Activated T-cell treated with anti-CD3 and anti-CD28 coated beads, Interleukin-2, amount 50 U/mL, for 24 hours (primary cell): ENCODE results near the gene MAPK8IP1.

Source experiments
- DNase-seq: peaks from one replicate; pipeline ENCODE4 v3.0.0-alpha.2; 2020
- H3K27ac Mint-ChIP-seq: 2 replicates; pipeline ENCODE4 v1.8.0; 2020; ENCODE audit warnings: mild to moderate bottlenecking, mixed read lengths
- H3K27me3 Mint-ChIP-seq: 2 replicates; pipeline ENCODE4 v1.8.0; 2020; ENCODE audit warnings: mixed read lengths
- H3K36me3 Mint-ChIP-seq: 2 replicates; pipeline ENCODE4 v1.8.0; 2020; ENCODE audit warnings: low read depth, mixed read lengths
- H3K4me1 Mint-ChIP-seq: 2 replicates; pipeline ENCODE4 v1.8.0; 2020; ENCODE audit warnings: low read depth, mixed read lengths
- H3K4me3 Mint-ChIP-seq: 2 replicates; pipeline ENCODE4 v1.8.0; 2020; ENCODE audit warnings: mild to moderate bottlenecking, moderate library complexity, mixed read lengths
- H3K9me3 Mint-ChIP-seq: 2 replicates; pipeline ENCODE4 v1.8.0; 2020; ENCODE audit warnings: mixed read lengths

Gene MAPK8IP1

DNA sequence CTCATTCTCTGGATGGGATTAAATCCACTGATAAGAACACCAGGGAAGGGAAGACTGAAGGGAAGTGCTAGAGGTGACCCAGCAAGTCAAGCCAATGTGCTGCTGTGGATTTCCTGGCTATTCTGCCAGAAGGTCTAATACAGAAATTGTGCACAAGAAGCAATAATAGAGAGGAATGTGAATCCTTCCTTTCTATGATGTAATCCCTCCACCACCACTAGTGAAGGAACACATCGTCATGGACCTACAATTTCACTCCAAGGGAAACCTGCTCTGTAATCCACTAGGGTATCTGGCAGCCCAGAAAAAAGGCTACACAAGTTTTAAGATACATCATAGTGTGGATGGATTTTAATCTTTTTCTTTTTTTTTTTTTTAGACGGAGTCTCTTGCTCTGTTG lies 54.4 kb downstream of the MAPK8IP1 start:
- peaks cover 58% of the 10 kb centered on the region for H3K36me3 Mint-ChIP-seq
- H3K27ac Mint-ChIP-seq: peak overlapping the region; percentile 22

DNA sequence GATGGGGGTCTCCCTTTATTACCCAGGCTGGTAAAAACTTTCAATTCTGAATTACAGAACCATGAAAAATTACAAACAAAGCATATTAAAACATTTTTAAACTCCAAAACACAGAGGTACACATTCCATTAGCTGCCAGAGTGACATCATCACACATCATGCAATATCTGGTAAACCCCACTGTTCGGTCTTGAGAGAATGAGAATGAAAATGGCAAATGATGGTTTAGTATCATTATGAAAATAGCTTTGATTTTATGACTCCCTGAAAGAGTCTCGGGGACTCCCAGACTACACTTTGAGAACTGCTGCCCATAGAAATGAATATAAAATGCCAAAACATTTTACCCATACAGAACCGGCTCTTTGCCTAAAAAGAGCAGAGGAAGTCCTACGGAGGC lies 55.8 kb downstream of the MAPK8IP1 start:
- Mint-ChIP-seq H3K9me3 (no peaks in the 10 kb centered on the region), H3K4me3 (no peak overlapping the region), H3K27me3 (no peaks in the 10 kb centered on the region), H3K4me1 (peaks cover 2% of the 10 kb centered on the region), H3K36me3 (peaks cover 59% of the 10 kb centered on the region), H3K27ac (peak overlapping the region; percentile 32)
- DNase-seq: no peak

More for the DNA sequence above, 54.4 kb downstream of the MAPK8IP1 start:
- DNase-seq: no peak
- peaks cover 2% of the 10 kb centered on the region for H3K4me1 Mint-ChIP-seq
- no peaks in the 10 kb centered on the region for H3K9me3 Mint-ChIP-seq
- H3K4me3 Mint-ChIP-seq: no peak overlapping the region
- no peaks in the 10 kb centered on the region for H3K27me3 Mint-ChIP-seq

DNA sequence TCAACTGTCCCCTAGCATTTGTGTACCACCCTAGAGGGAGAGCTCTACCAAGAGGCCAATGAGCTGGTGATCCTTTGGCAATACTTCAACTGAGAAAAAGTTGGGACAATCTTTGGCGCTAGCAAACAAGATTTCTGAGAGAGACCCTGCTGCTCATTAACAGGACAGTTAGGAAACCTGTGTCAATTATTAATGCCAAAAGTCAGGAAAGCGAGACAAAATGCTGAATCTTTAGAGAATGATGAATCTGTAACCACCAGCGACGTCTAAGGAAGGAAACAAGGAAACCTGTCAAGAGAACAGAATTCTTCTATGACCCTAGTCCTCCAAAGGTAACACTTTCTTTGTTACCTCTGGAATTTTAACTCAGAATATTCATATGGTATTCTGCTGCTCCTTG lies 56.9 kb downstream of the MAPK8IP1 start:
- H3K27ac Mint-ChIP-seq: no peak overlapping the region
- H3K27me3 Mint-ChIP-seq: no peaks in the 10 kb centered on the region
- no peak for DNase-seq
- H3K9me3 Mint-ChIP-seq: no peaks in the 10 kb centered on the region
- peaks cover 2% of the 10 kb centered on the region for H3K4me1 Mint-ChIP-seq
- H3K36me3 Mint-ChIP-seq: peaks cover 60% of the 10 kb centered on the region
- no peak overlapping the region for H3K4me3 Mint-ChIP-seq

DNA sequence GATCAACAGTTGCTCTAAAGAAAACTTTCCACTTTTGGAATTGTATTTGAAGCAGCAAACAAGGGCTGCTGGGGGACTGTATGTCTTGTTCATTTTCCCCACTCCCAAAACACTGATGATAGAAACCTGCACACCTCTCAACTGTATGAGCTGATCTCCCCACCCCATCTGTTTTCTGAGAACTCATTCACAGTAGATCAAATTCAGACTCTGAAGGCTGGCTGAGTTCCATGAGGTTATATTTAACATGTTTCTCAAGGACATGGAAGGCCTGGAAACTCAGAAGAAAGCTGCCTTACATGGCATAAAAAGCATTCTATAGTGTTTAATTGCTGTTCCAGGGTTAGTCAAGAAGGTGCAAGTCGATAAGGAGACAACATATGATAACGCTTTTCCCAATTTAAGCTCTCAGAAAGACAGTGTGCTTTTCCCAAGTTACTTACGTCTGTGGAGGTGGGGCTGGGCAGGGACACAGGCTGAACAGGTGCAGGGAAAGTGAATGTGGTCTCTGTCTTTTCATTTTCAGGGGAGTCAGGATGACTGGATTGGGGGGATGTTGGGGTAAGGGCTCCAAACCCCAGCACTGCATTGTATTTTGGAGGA lies 60.0 kb downstream of the MAPK8IP1 start:
- H3K4me1 Mint-ChIP-seq: peaks cover 2% of the 10 kb centered on the region
- no peak for DNase-seq
- no peaks in the 10 kb centered on the region for H3K9me3 Mint-ChIP-seq
- no peak overlapping the region for H3K4me3 Mint-ChIP-seq
- H3K36me3 Mint-ChIP-seq: peaks cover 79% of the 10 kb centered on the region
- no peak overlapping the region for H3K27ac Mint-ChIP-seq
- no peaks in the 10 kb centered on the region for H3K27me3 Mint-ChIP-seq

DNA sequence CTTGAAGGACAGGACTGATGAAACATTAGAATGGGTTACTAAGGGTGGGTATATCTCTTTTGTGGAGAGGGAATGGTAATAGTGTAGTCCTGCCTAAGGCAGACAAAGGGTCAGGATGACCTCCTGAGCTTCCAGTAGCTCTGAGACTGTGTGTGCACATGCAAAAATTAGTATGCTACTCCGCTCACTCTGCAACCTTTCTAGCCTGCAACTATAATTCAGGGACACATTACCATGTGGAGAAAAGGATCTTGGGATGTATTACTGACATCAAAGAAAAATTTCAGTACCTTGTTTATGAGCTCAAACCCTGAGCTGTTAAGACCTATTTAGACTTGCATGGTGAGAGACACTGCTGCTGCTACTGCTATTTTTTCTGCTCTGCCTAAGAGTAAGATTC lies 62.4 kb downstream of the MAPK8IP1 start:
- H3K27me3 Mint-ChIP-seq: no peaks in the 10 kb centered on the region
- no peak overlapping the region for H3K27ac Mint-ChIP-seq
- H3K4me1 Mint-ChIP-seq: no peaks in the 10 kb centered on the region
- DNase-seq: no peak
- H3K4me3 Mint-ChIP-seq: no peak overlapping the region
- H3K36me3 Mint-ChIP-seq: peaks cover 89% of the 10 kb centered on the region
- H3K9me3 Mint-ChIP-seq: no peaks in the 10 kb centered on the region

DNA sequence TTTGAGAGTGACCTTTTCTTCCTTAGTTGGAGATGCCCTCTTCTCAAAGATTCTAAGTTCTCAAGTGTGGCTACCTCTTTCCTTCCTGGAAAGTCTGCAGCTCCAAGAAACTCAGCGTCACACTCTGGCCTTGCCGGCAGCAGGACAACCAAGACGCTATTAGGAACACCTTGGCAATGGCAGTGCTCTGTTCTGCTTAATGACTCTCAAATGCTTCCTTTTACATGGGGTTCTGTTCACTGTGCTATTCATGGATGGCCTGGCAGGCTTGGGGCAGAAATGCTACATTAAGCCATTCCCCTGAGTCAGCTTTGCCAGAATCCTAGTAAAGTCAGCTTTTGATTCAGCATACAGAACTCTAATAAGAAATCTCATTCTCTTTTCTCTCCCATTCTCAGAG lies 62.9 kb downstream of the MAPK8IP1 start:
- peaks cover 91% of the 10 kb centered on the region for H3K36me3 Mint-ChIP-seq

DNA sequence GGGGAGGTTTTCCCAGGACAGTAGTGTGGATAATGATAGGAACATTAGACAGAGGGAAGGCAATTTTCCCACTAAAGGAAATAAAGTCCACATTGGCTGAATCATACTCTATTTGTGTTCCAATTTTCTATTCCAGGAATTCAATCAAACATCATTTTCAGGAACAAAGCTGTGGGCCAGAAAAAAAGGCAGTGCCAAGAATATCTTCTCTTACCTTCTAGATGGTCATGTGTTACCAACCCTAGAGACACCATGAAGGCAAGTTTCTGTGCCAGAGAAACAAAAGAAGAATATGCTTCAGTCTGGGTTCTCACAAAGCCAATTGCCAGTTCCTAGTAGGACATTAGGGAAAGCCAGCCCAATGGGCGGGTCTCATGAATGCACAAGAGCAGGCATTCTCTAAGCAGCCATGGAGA lies 64.5 kb downstream of the MAPK8IP1 start:
- Mint-ChIP-seq H3K27me3 (no peaks in the 10 kb centered on the region), H3K36me3 (peaks cover 83% of the 10 kb centered on the region), H3K4me1 (no peaks in the 10 kb centered on the region), H3K9me3 (no peaks in the 10 kb centered on the region), H3K4me3 (no peak overlapping the region), H3K27ac (no peak overlapping the region)
- DNase-seq: no peak

More for the DNA sequence above, 62.9 kb downstream of the MAPK8IP1 start:
- Mint-ChIP-seq H3K27ac (no peak overlapping the region), H3K4me3 (no peak overlapping the region), H3K27me3 (no peaks in the 10 kb centered on the region), H3K9me3 (no peaks in the 10 kb centered on the region), H3K4me1 (no peaks in the 10 kb centered on the region)
- DNase-seq: no peak
